Purkinje cell (primary cell): ENCODE data around the gene FAM43A. TPM values are rescaled to one million over a fixed set of nuclear protein-coding genes. Genes with fewer than 3 reads are reported as not detected.

Experiments used
- polyA plus RNA-seq: library from polyadenylated mRNA; unstranded; fragments of >200 nt; fragmentation: Nextera tagmentation; gene quantifications from 2 replicates; pipeline ENCODE4 v1.2.1, GENCODE V29; 2014

The FAM43A gene, protein sequence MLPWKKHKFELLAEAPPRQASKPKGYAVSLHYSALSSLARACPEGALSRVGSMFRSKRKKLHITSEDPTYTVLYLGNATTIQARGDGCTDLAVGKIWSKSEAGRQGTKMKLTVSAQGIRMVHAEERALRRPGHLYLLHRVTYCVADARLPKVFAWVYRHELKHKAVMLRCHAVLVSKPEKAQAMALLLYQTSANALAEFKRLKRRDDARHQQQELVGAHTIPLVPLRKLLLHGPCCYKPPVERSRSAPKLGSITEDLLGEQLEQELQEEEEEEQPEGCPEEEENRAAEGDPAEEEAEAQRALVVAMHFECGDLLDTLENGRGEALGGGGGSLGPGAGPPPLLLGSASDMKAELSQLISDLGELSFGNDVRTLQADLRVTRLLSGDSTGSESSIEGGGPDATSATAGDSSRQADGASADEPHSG
- 1.3 and 1.5 TPM in 2 replicates for polyA plus RNA-seq

DNA sequence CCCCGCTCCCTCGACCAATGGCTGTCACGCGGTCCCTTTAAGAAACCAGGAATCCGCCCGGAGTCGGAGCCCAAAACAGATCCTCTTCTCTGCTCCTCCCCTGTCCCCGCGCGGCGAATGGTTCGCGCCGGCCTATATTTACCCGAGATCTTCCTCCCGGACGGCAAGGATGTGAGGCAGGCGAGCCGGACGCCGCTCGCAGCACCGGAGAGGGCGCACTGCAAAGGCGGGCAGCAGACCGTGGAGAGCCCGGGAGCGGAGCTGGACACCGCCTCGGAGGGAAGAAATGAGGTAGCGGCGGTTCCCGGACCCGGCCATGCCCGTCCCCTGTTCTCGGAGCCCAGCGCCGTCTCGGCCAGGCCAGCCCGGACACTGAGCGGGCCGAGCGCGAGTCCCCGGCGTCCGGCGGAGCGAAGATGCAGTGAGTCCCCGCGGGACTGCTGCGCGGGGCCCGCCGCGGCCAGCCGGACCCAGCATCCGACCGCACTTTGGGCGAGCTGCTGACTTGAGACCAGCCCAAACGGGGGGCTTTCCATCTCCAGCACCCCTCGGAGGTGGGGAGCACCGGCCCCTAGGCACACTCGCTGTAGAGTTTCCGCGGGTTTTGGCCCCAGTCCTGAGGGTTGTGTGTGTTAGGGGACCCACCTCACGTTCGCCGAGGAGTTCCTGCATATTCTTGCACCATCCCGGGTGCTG, at the start of gene FAM43A:
Gene FAM43A (plus strand): TSS at position 166 of the 696 bp plus-strand sequence. CDS start 944 bp downstream, outside the sequence.

DNA sequence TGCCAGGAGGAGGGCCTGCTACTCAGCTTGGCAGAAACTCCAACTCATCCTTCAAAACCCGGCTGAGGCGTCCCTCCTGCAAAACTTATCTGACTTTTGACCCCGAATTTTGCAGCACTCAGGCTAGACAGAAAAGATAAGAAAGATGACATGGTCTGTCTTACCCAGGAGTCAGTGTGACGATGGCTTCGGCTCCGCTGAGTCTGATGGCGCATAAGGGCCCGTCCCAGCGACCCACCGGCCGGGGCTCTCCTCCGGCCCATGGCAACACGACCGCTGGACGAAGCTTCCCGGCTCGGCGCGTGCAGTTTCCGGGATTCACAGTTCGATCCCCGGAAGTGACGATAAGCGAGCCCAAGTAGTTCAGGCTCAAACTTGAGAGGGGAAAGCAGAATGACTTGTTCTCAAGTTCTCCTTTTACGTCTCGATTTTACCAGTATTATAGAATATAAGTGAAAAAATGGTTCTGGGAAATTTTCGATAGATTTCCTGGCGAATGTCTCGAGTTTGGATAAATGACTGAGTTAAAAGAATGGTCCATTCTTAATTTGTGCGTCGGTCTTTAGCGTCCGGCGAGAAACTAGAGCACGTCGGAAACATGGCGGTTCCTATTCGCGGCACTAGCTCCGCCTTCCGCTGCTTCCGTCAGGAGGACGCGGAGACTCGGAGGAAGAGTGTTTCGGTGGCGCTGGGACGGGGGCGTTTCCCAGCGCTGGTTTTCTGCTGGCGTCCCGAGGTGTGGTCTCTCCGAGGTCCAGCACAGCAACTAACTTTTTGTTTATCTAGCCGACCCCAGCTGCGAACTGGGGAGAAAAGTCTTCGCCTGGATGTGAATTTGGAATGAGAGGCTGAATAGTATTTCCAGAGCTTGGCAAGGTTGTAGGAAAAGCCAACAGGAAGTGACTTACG, 13.5 kb upstream of the FAM43A start, which contains the start of gene LSG1:
Gene LSG1 (minus strand): TSS at position 292 of the 909 bp plus-strand sequence. CDS start 29 bp downstream, at position 263.

Other genes with a start within 250 kb of the FAM43A start
- 49.6 and 57.2 TPM in 2 replicates for gene ATP13A3, start 198.9 kb upstream of the FAM43A start, polyA plus RNA-seq
- gene TMEM44, start 52.5 kb upstream of the FAM43A start, polyA plus RNA-seq, result 0.77 and 2.6 TPM in 2 replicates
- 14.7 and 17.7 TPM in 2 replicates for gene LSG1, start 13.7 kb upstream of the FAM43A start, polyA plus RNA-seq